OCI-LY7 (cell line): ENCODE data around the gene LAGE3. TPM values are rescaled to one million over a fixed set of nuclear protein-coding genes. Genes with fewer than 3 reads are reported as not detected.

ENCODE experiments used
- BruUV-seq: library from RNA; stranded (reverse); fragments of 400-500 nt; replicated peaks from 2 replicates; lab custom pipeline; 2021; lab: Mats Ljungman, UMichigan
- CTCF ChIA-PET: fragments of 300-600 bp; sonication (Branson Sonifier 250); formaldehyde crosslinking; loops from one replicate; lab custom pipeline; 2022; ENCODE audit warnings: antibody characterized with exemption; ENCODE audit not compliant: unreplicated experiment; lab: Charles Lee
- POLR2A ChIA-PET: fragments of 300-600 bp; sonication (Branson Sonifier 250); formaldehyde crosslinking; loops from one replicate; lab custom pipeline; 2022; ENCODE audit warnings: antibody characterized with exemption; lab: Charles Lee
- DNase-seq: peaks from one replicate; pipeline ENCODE4 v3.0.0-alpha.2; 2015; ENCODE audit warnings: low spot score
- H2AFZ ChIP-seq: fragments of 200-600 bp; sonication (generic), shearing (Covaris generic); 2 replicates; pipeline ENCODE4 v1.6.1; 2014; ENCODE audit warnings: mild to moderate bottlenecking, antibody characterized with exemption, low read length, moderate library complexity
- H3K27ac ChIP-seq: fragments of 200-600 bp; sonication (generic); 2 replicates; pipeline ENCODE4 v1.5.1; 2014; ENCODE audit warnings: mixed run types, low read depth, mild to moderate bottlenecking, moderate library complexity, low read length, inconsistent platforms; ENCODE audit not compliant: poor library complexity, severe bottlenecking
- H3K36me3 ChIP-seq: fragments of 200-600 bp; sonication (generic); 2 replicates; pipeline ENCODE4 v1.6.1; 2014; ENCODE audit warnings: mild to moderate bottlenecking, antibody characterized with exemption, low read length, moderate library complexity, mixed read lengths; ENCODE audit not compliant: insufficient read depth
- H3K4me1 ChIP-seq: fragments of 200-600 bp; sonication (generic); 2 replicates; pipeline ENCODE4 v1.5.1; 2014; ENCODE audit warnings: mild to moderate bottlenecking, low read length; ENCODE audit not compliant: insufficient read depth, poor library complexity, severe bottlenecking
- H3K4me2 ChIP-seq: fragments of 200-600 bp; sonication (generic); 2 replicates; pipeline ENCODE4 v1.6.1; 2014; ENCODE audit warnings: mild to moderate bottlenecking, low read length
- H3K4me3 ChIP-seq: fragments of 200-600 bp; sonication (generic); 2 replicates; pipeline ENCODE4 v1.5.1; 2014; ENCODE audit warnings: mild to moderate bottlenecking, low read depth, low read length; ENCODE audit not compliant: poor library complexity, severe bottlenecking
- H3K79me2 ChIP-seq: fragments of 200-600 bp; sonication (generic); 2 replicates; pipeline ENCODE4 v1.6.1; 2016; ENCODE audit warnings: low read depth, mild to moderate bottlenecking, low read length, moderate library complexity, mixed read lengths; ENCODE audit not compliant: insufficient read depth
- H3K9me2 ChIP-seq: fragments of 200-600 bp; sonication (generic); 2 replicates; pipeline ENCODE4 v1.6.1; 2016; ENCODE audit warnings: mild to moderate bottlenecking, low read length, mixed read lengths; ENCODE audit not compliant: insufficient read depth
- H3K9me3 ChIP-seq: fragments of 200-600 bp; sonication (generic); 2 replicates; pipeline ENCODE4 v1.6.1; 2014; ENCODE audit warnings: mild to moderate bottlenecking, mixed run types, low read length, mixed read lengths
- H4K20me1 ChIP-seq: fragments of 200-600 bp; sonication (generic); 2 replicates; pipeline ENCODE4 v1.6.1; 2014; ENCODE audit warnings: mild to moderate bottlenecking, antibody characterized with exemption, low read length, moderate library complexity, mixed read lengths; ENCODE audit not compliant: insufficient read depth
- CTCF ChIP-seq: fragments of 200-600 bp; sonication (generic); conservative IDR thresholded peaks from 2 replicates; pipeline ENCODE4 v1.5.1; 2014; ENCODE audit warnings: mild to moderate bottlenecking, antibody characterized with exemption, low read length, moderate library complexity, mixed read lengths
- EZH2phosphoT487 ChIP-seq: fragments of 200-600 bp; sonication (generic); IDR thresholded peaks from 2 replicates; pipeline ENCODE4 v1.6.1; 2018; ENCODE audit warnings: low read depth, borderline replicate concordance, mild to moderate bottlenecking, mixed run types, antibody characterized with exemption, low read length, moderate library complexity, mixed read lengths
- intact Hi-C: fragments of 100-400 bp; cut with micrococcal nuclease; formaldehyde crosslinking; loops from one replicate; pipeline ENCODE4 v1.10.0; 2022; ENCODE audit not compliant: unreplicated experiment
- total RNA-seq, 2 experiments: library from RNA; depleted of rRNA in 1 of 2; stranded (reverse); fragments of >200 nt in 1 of 2; shearing (Covaris generic) in 1 of 2; gene quantifications; 2 replicates each; pipeline ENCODE4 v1.2.3, GENCODE V29; 2014 to 2022

The LAGE3 gene
- total RNA-seq, 2 experiments from 2014 or later = 40.6 to 70.1 TPM

- ChIA-PET POLR2A (interaction anchor here (0.7 to 3.2 kb wide), 5 partner anchors 9 to 555 kb away, joined by 3 to 26 read pairs (median 3); partner anchors contain the start of genes ARHGAP4 and SLC10A3), CTCF (no interaction called here)
- Histone ChIP-seq H3K27ac (peak overlapping the region; percentile 58), H3K36me3 (peaks cover 23% of the 10 kb centered on the region), H3K4me1 (peaks cover 68% of the 10 kb centered on the region), H3K4me2 (peak overlapping the region; percentile 53), H3K9me3 (no peaks in the 10 kb centered on the region), H4K20me1 (no peaks in the 10 kb centered on the region), H3K4me3 (no peak overlapping the region), H3K9me2 (no peaks in the 10 kb centered on the region), H2AFZ (peak overlapping the region; percentile 78; the same call in 1 of the 2 replicates), H3K79me2 (peaks cover 16% of the 10 kb centered on the region)
- intact Hi-C loops = loop anchor here (5.0 kb wide), 1 partner anchor 69 kb away; the partner anchor contains the start of gene TAFAZZIN
- TF ChIP-seq CTCF (no peak), EZH2phosphoT487 (no peak)
- DNase-seq = peak; percentile 43
- no TSS peak for BruUV-seq
Observed at GRCh38 chrX:154481195-154481594, 2.1 kb upstream of the LAGE3 start.

GRCh38 chrX:154477891-154478477, 1.1 kb downstream of the LAGE3 start:
- CTCF ChIA-PET = interaction anchor here (0.9 kb wide), 1 partner anchor 18 kb away, joined by 3 read pairs; no protein-coding TSS in a partner anchor
- DNase-seq = no peak
- H3K9me3 ChIP-seq = no peaks in the 10 kb centered on the region
- no peaks in the 10 kb centered on the region for H4K20me1 ChIP-seq
- BruUV-seq = no TSS peak
- no peaks in the 10 kb centered on the region for H3K79me2 ChIP-seq
- peak overlapping the region; percentile 84 for H3K4me2 ChIP-seq
- POLR2A ChIA-PET = interaction anchor here (0.5 to 1.7 kb wide), 3 partner anchors 13 to 31 kb away, joined by 3 to 4 read pairs (median 4); partner anchors contain the start of gene SLC10A3
- H3K36me3 ChIP-seq = no peaks in the 10 kb centered on the region
- H3K4me3 ChIP-seq = peak overlapping the region; percentile 80
- intact Hi-C loops = loop anchor here (5.0 kb wide), 1 partner anchor 39 kb away; the partner anchor contains the start of gene FAM3A
- H3K27ac ChIP-seq = no peak overlapping the region
- no peak overlapping the region; the same call in 1 of the 2 replicates for H2AFZ ChIP-seq
- no peaks in the 10 kb centered on the region for H3K9me2 ChIP-seq
- H3K4me1 ChIP-seq = peaks cover 47% of the 10 kb centered on the region
- no peak for TF ChIP-seq EZH2phosphoT487
- TF ChIP-seq CTCF = no peak

GRCh38 chrX:154476821-154477220, 2.3 kb downstream of the LAGE3 start:
- Histone ChIP-seq H3K4me3 (no peak overlapping the region), H3K36me3 (no peaks in the 10 kb centered on the region), H2AFZ (no peak overlapping the region), H3K4me2 (no peak overlapping the region), H3K4me1 (peaks cover 37% of the 10 kb centered on the region), H3K79me2 (no peaks in the 10 kb centered on the region), H3K9me3 (no peaks in the 10 kb centered on the region), H3K9me2 (no peaks in the 10 kb centered on the region), H4K20me1 (no peaks in the 10 kb centered on the region), H3K27ac (no peak overlapping the region)
- ChIA-PET POLR2A (interaction anchor here (0.6 to 1.7 kb wide), 4 partner anchors 10 to 47 kb away, joined by 3 to 4 read pairs (median 4); partner anchors contain the start of genes SLC10A3 and UBL4A), CTCF (no interaction called here)
- no peak for TF ChIP-seq CTCF
- BruUV-seq = no TSS peak
- no peak for DNase-seq
- intact Hi-C loops = loop anchor here (5.0 kb wide), 1 partner anchor 40 kb away; the partner anchor contains the start of gene FAM3A
